CD4-positive, alpha-beta T cell (primary cell): ENCODE results near the gene FERD3L. TPM values are rescaled to one million over a fixed set of nuclear protein-coding genes. Genes with fewer than 3 reads are reported as not detected.

Experiments
- ATAC-seq: fragments of 200-7000 bp; cut with Tn5 transposase; one replicate; pipeline ENCODE4 v1.10.0; 2022; ENCODE audit warnings: mild to moderate bottlenecking; ENCODE audit not compliant: poor library complexity
- CTCF ChIA-PET: fragments of 350-600 bp; sonication (Branson Sonifier 250); formaldehyde crosslinking; loops from one replicate; lab custom pipeline; 2021; ENCODE audit warnings: antibody characterized with exemption, inconsistent platforms; lab: Charles Lee
- POLR2A ChIA-PET: fragments of 350-600 bp; sonication (Branson Sonifier 250); formaldehyde crosslinking; loops from one replicate; lab custom pipeline; 2021; ENCODE audit warnings: antibody characterized with exemption, inconsistent platforms; lab: Charles Lee
- DNase-seq, 14 experiments: peaks; one replicate each; pipeline ENCODE4 v3.0.0-alpha.2; 2013 to 2020; ENCODE audit warnings: mixed read lengths in 2 of 14
- H3K27ac ChIP-seq, 2 donors: one replicate each; pipeline versions ENCODE4 v1.5.1 to v1.7.0; 2013; ENCODE audit warnings: low read length in 2 of 2, low read depth in 1 of 2, mild to moderate bottlenecking in 1 of 2
- H3K27me3 ChIP-seq, 2 experiments: 1 replicate in 1 of 2; 2 replicates in 1 of 2; pipeline versions ENCODE4 v1.6.1 to v1.7.0; 2013; ENCODE audit warnings: low read length in 2 of 2, control low read depth in 1 of 2, mild to moderate bottlenecking in 1 of 2, moderate library complexity in 1 of 2; ENCODE audit not compliant: insufficient read depth in 2 of 2, control insufficient read depth in 1 of 2
- H3K36me3 ChIP-seq: one replicate; pipeline ENCODE4 v1.6.1; 2013; ENCODE audit warnings: low read length, control low read depth; ENCODE audit not compliant: insufficient read depth
- H3K4me1 ChIP-seq: one replicate; pipeline ENCODE4 v1.6.1; 2013; ENCODE audit warnings: low read length, control low read depth; ENCODE audit not compliant: insufficient read depth
- H3K4me3 ChIP-seq: one replicate; pipeline ENCODE4 v1.5.1; 2013; ENCODE audit warnings: mild to moderate bottlenecking, low read length, moderate library complexity
- H3K9me3 ChIP-seq, 2 experiments: 1 replicate in 1 of 2; 2 replicates in 1 of 2; pipeline versions ENCODE4 v1.6.1 to v1.7.0; 2013; ENCODE audit warnings: low read length in 2 of 2, mild to moderate bottlenecking in 2 of 2, control low read depth in 1 of 2, moderate library complexity in 1 of 2; ENCODE audit not compliant: control insufficient read depth in 1 of 2, insufficient read depth in 1 of 2
- H3K27ac Mint-ChIP-seq: one replicate; pipeline ENCODE4 v1.8.0; 2020; ENCODE audit warnings: mixed read lengths
- H3K27me3 Mint-ChIP-seq: one replicate; pipeline ENCODE4 v1.8.0; 2021; ENCODE audit warnings: mixed read lengths
- H3K36me3 Mint-ChIP-seq: one replicate; pipeline ENCODE4 v1.8.0; 2021; ENCODE audit warnings: low read depth, mixed read lengths
- H3K4me1 Mint-ChIP-seq: one replicate; pipeline ENCODE4 v1.8.0; 2021; ENCODE audit warnings: low read depth, mixed read lengths
- H3K4me3 Mint-ChIP-seq: one replicate; pipeline ENCODE4 v1.8.0; 2020; ENCODE audit warnings: mild to moderate bottlenecking, mixed read lengths
- H3K9me3 Mint-ChIP-seq: one replicate; pipeline ENCODE4 v1.8.0; 2020; ENCODE audit warnings: mixed read lengths
- CTCF ChIP-seq: fragments of 200-600 bp; IDR thresholded peaks from one replicate; pipeline ENCODE4 v1.8.0; 2022; ENCODE audit warnings: antibody characterized with exemption, mild to moderate bottlenecking
- intact Hi-C, 2 experiments: fragments of 100-400 bp; cut with DNase I in 1 of 2; cut with micrococcal nuclease in 1 of 2; formaldehyde crosslinking; loops; one replicate each; pipeline versions ENCODE4 v1.15.1 to v1.9.0; 2023 to 2025; cut with DNase I, micrococcal nuclease
- total RNA-seq, 174 experiments: library from RNA in 2 of 174; stranded (reverse) in 2 of 174; gene quantifications; one replicate each; pipeline ENCODE4 v1.2.3 and lab custom pipeline; 2021 to 2026

FERD3L gene
- total RNA-seq, 2 experiments from 2014 or later, result not detected

- ATAC-seq, result no peak
- DNase-seq, result no peak
- TF ChIP-seq CTCF, result no peak
- H3K4me3 ChIP-seq, result no peak overlapping the region
- POLR2A ChIA-PET, result no interaction called here
- no peaks in the 10 kb centered on the region for H3K36me3 Mint-ChIP-seq
- H3K27me3 ChIP-seq, result no peaks in the 10 kb centered on the region
- H3K27me3 Mint-ChIP-seq, result no peaks in the 10 kb centered on the region
- CTCF ChIA-PET, result no interaction called here
- H3K9me3 ChIP-seq, result peaks cover 0 to 5% of the 10 kb centered on the region in 2 experiments
- H3K4me3 Mint-ChIP-seq, result no peak overlapping the region
- H3K4me1 ChIP-seq, result no peaks in the 10 kb centered on the region
- intact Hi-C loops, result no loop called here
- no peak overlapping the region for H3K27ac Mint-ChIP-seq
- H3K9me3 Mint-ChIP-seq, result peaks cover under 1% of the 10 kb centered on the region
- no peak overlapping the region for H3K27ac ChIP-seq
- H3K36me3 ChIP-seq, result no peaks in the 10 kb centered on the region
- no peaks in the 10 kb centered on the region for H3K4me1 Mint-ChIP-seq
These were observed 11.8 kb downstream of the FERD3L start for GRCh38 chr7:19133390-19133789.

- Mint-ChIP-seq H3K36me3 (no peaks in the 10 kb centered on the region), H3K27me3 (peaks cover 7% of the 10 kb centered on the region), H3K9me3 (peaks cover 10% of the 10 kb centered on the region), H3K4me1 (no peaks in the 10 kb centered on the region), H3K4me3 (no peak overlapping the region), H3K27ac (no peak overlapping the region)
- H3K4me3 ChIP-seq, result no peak overlapping the region
- H3K27ac ChIP-seq, result no peak overlapping the region
- H3K9me3 ChIP-seq, result no peaks in the 10 kb centered on the region
- H3K36me3 ChIP-seq, result no peaks in the 10 kb centered on the region
- DNase-seq (no peak), ATAC-seq (no peak)
- no peaks in the 10 kb centered on the region for H3K27me3 ChIP-seq
- CTCF ChIA-PET, result no interaction called here
- no peaks in the 10 kb centered on the region for H3K4me1 ChIP-seq
- intact Hi-C loops, result no loop called here
- POLR2A ChIA-PET, result no interaction called here
- no peak for TF ChIP-seq CTCF
These were observed 16.4 kb downstream of the FERD3L start for GRCh38 chr7:19128856-19129255.

- H3K4me3 ChIP-seq, result no peak overlapping the region
- Mint-ChIP-seq H3K4me3 (no peak overlapping the region), H3K27ac (no peak overlapping the region), H3K9me3 (peaks cover 8% of the 10 kb centered on the region), H3K36me3 (no peaks in the 10 kb centered on the region), H3K4me1 (no peaks in the 10 kb centered on the region), H3K27me3 (peaks cover 50% of the 10 kb centered on the region)
- ChIA-PET CTCF (no interaction called here), POLR2A (no interaction called here)
- ATAC-seq (no peak), DNase-seq (no peak)
- H3K27me3 ChIP-seq, result peaks cover 22 to 41% of the 10 kb centered on the region in 2 experiments
- H3K4me1 ChIP-seq, result peaks cover 4% of the 10 kb centered on the region
- no peaks in the 10 kb centered on the region for H3K36me3 ChIP-seq
- peaks cover 0 to 19% of the 10 kb centered on the region in 2 experiments for H3K9me3 ChIP-seq
- intact Hi-C loops, result no loop called here
- no peak for TF ChIP-seq CTCF
- no peak overlapping the region for H3K27ac ChIP-seq
These were observed 23.1 kb downstream of the FERD3L start for GRCh38 chr7:19121977-19122588.
